DMS153 treated with DMSO at 0.1 percent for 48 hours (cell line): ENCODE measurements around the gene NAGS.
"Not testable (repeated sequence)": the region's sequence is repeated elsewhere in the genome, so short reads cannot be mapped to it uniquely, and the experiment has no call there.

Experiments
- DNase-seq: peaks from one replicate; lab custom pipeline; 2025; ENCODE audit not compliant: unreplicated experiment; lab: John Stamatoyannopoulos, UW

The NAGS gene

GRCh38 chr17:44038604-44039011 is 34.2 kb downstream of the NAGS start:
- no peak for DNase-seq

GRCh38 chr17:44039829-44040635 is 35.6 kb downstream of the NAGS start:
- no peak for DNase-seq

GRCh38 chr17:44043272-44043696 is 38.9 kb downstream of the NAGS start:
- no peak for DNase-seq

- no peak for DNase-seq
Observed at GRCh38 chr17:44044071-44044470, 39.6 kb downstream of the NAGS start.

- no peak for DNase-seq
Observed at GRCh38 chr17:44045486-44045885, 41.1 kb downstream of the NAGS start.

GRCh38 chr17:44046893-44047292 is 42.5 kb downstream of the NAGS start:
- DNase-seq = not testable (repeated sequence)

- DNase-seq = no peak
Observed at GRCh38 chr17:44049294-44050060, 45.1 kb downstream of the NAGS start.

- no peak for DNase-seq
Observed at GRCh38 chr17:44053125-44053872, 48.9 kb downstream of the NAGS start.
